ENCODE results near the gene NEB. TPM values are rescaled to one million over a fixed set of nuclear protein-coding genes. Genes with fewer than 3 reads are reported as not detected.

Gene NEB
- polyA plus RNA-seq, 1 of the 3 experiments (the other 2 are of a cell fraction) = 0.02 TPM

DNA sequence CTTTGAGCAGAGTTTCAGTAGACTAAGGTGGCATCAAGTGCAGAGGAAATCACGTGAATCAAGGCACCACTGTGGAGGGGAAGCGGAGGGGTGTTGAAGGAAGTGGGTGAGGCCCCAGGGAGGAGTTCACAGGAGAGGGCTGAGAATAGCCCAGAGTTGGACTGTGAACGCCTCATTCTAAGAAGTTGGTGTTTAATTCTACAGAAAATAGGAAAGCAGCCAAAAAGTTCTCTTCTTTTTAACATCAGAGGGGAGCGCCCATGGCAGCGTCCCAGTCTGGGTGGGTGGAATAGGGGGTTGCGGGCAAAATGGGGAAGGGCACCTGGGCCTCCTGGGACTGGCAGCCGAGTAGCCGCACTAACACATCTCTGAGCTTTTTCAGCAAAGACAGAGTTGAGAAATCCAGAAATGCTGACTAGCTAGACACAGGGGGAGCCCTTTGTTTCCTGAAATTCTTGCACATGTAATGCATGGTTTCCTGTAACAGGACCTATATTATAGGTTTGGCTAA lies 97.0 kb downstream of the NEB start (continued):
- TF ChIP-seq TAF1 (IDR thresholded peaks at IDR 0.05; ENCODE audit: borderline replicate concordance, low read depth, low read length) (no peak), POLR2AphosphoS5 (IDR thresholded peaks at IDR 0.05; ENCODE audit: low read depth, low read length) (no peak)
- TF ChIP-seq, protein P1, sequence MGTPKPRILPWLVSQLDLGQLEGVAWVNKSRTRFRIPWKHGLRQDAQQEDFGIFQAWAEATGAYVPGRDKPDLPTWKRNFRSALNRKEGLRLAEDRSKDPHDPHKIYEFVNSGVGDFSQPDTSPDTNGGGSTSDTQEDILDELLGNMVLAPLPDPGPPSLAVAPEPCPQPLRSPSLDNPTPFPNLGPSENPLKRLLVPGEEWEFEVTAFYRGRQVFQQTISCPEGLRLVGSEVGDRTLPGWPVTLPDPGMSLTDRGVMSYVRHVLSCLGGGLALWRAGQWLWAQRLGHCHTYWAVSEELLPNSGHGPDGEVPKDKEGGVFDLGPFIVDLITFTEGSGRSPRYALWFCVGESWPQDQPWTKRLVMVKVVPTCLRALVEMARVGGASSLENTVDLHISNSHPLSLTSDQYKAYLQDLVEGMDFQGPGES (IDR thresholded peaks at IDR 0.05; ENCODE audit: low read depth, low read length) = no peak
- TF ChIP-seq, protein P2, sequence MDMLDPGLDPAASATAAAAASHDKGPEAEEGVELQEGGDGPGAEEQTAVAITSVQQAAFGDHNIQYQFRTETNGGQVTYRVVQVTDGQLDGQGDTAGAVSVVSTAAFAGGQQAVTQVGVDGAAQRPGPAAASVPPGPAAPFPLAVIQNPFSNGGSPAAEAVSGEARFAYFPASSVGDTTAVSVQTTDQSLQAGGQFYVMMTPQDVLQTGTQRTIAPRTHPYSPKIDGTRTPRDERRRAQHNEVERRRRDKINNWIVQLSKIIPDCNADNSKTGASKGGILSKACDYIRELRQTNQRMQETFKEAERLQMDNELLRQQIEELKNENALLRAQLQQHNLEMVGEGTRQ (IDR thresholded peaks at IDR 0.05; ENCODE audit: borderline replicate concordance, low read depth, low read length) = no peak

DNA sequence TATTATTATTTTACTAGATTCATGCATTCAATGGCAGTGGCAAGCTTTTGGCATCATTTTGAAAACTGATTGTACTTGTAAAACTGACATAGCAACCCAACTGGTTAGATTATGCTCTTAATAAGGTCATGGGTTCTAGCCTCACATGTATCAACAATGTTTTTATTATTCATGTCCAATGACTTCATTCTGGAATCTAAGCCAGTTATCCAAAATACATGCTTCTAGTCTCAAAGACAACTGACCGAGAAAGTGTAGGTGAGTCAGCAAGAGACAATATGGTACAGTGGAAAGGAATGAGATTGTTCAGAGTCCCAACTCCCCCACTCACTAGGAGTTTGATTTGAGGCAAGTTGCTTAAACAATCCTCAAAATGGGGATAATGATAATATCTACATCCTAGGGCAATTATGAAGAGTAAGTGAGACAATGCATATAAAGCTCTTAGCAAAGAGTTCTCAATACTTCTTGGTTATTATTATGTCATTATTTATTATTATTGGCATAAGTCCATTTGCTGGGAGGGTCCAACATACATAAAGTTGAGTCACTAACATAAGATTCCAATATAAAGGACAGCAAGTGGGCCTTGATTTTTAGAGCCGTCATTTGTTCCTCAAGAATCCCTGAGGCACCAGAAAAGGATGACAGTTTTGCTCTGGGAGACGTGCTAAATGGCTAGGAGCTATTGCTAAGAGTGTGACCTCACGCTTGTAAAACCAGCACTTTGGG lies 99.4 kb downstream of the NEB start:
- H3K27me3 ChIP-seq (ENCODE audit: insufficient read depth) = no peaks in the 10 kb centered on the region
- no peak overlapping the region for H2AFZ ChIP-seq (ENCODE audit: low read depth)
- H3K4me1 ChIP-seq (ENCODE audit: control insufficient read depth in 1 of 2, insufficient read depth in 2 of 2, low read depth in 1 of 2, low read length in 1 of 2) = peaks cover 0 to 7% of the 10 kb centered on the region in 2 experiments; a peak in 1 of 4 replicates
- H3K4me3 ChIP-seq (ENCODE audit: low read depth in 2 of 2, low read length in 1 of 2) = no peak overlapping the region
- no peaks in the 10 kb centered on the region for H4K20me1 ChIP-seq (ENCODE audit: insufficient read depth)
- no peak overlapping the region for H3K4me2 ChIP-seq
- H3K9me3 ChIP-seq = no peaks in the 10 kb centered on the region
- no peak for DNase-seq
- no peaks in the 10 kb centered on the region for H3K9me2 ChIP-seq
- TF ChIP-seq MEF2A (IDR thresholded peaks at IDR 0.05; ENCODE audit: borderline replicate concordance, low read depth) (no peak), FOXJ3 (CRISPR knock-in tag; IDR thresholded peaks at IDR 0.05) (no peak), RCOR1 (IDR thresholded peaks at IDR 0.05; ENCODE audit: low read length) (no peak), FOXM1 (IDR thresholded peaks at IDR 0.05; ENCODE audit: low read depth) (no peak), FOSL2 (IDR thresholded peaks at IDR 0.05; ENCODE audit: borderline replicate concordance, low read depth) (no peak), EZH2phosphoT487 (IDR thresholded peaks at IDR 0.05; ENCODE audit: borderline replicate concordance, low read depth) (no peak), SIN3A (IDR thresholded peaks at IDR 0.05; ENCODE audit: borderline replicate concordance, low read depth, low read length) (no peak), CHD2 (IDR thresholded peaks at IDR 0.05; ENCODE audit: low read length, partially characterized antibody) (no peak), TEAD4 (IDR thresholded peaks at IDR 0.05; ENCODE audit: borderline replicate concordance, insufficient read depth) (no peak)
- TF ChIP-seq, protein P3, sequence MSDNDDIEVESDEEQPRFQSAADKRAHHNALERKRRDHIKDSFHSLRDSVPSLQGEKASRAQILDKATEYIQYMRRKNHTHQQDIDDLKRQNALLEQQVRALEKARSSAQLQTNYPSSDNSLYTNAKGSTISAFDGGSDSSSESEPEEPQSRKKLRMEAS (IDR thresholded peaks at IDR 0.05; ENCODE audit: low read depth) = no peak
- H3K36me3 ChIP-seq (replicated peaks in 1 of 2; ENCODE audit: control insufficient read depth in 1 of 2, insufficient read depth in 2 of 2, low read length in 1 of 2) = no peaks in the 10 kb centered on the region
- 61% methylated on average over 4 of the region's 4 CpGs for WGBS (ENCODE audit: low lambda C conversion rate)
- no peaks in the 10 kb centered on the region for H3F3A ChIP-seq (replicated peaks; ENCODE audit: insufficient read depth)
- POLR2A ChIA-PET = no interaction called here
- H3K9ac ChIP-seq = no peak overlapping the region
- CTCF ChIA-PET = interaction anchor here (0.6 kb wide), 1 partner anchor 79 kb away, joined by 3 read pairs; no protein-coding TSS in a partner anchor
- no peaks in the 10 kb centered on the region for H3K79me2 ChIP-seq (ENCODE audit: insufficient read depth)
- H3K27ac ChIP-seq (ENCODE audit: low read depth in 2 of 2, low read length in 1 of 2) = no peak overlapping the region

Measured in SK-N-SH (cell line).